AG08395 (cell line): ENCODE measurements around the gene SORCS1.
"Not testable (repeated sequence)": the region's sequence is repeated elsewhere in the genome, so short reads cannot be mapped to it uniquely, and the experiment has no call there.

Experiments
- DNase-seq: peaks from one replicate; pipeline ENCODE4 v3.0.0; 2012; ENCODE audit warnings: mixed read lengths, low spot score

Gene SORCS1

DNA sequence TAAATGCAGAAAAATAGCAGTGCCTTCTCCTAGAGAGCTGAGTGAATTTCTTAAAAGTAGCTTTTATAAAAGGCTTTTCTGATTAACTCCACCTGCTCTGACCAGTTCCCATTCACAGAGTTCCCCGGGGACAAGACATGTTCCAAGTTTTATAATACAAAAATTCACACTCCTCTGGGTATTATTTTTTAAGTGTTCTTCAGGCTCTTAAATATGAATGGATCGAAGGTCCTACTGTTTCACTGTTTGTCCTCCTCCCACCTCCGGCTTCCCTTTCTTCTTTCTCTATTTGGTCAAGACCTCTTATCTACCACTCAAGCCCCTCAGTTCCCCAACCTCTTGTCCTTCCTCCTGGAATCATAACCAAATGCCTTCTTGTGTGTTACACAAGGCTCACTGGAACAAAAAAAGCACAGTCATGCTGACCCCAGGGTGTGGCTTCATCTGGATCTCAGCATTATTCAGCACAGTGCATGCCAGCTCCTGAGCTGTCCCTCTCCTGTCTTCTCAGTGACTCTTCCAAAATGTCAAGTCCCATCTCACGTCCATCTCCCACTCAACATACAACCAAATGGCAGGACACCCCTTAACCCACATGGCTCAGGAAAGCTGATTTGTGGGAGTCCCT is 222.4 kb downstream of the SORCS1 start:
- no peak for DNase-seq

GRCh38 chr10:106941297-106942034 is 223.0 kb downstream of the SORCS1 start:
- no peak for DNase-seq

DNA sequence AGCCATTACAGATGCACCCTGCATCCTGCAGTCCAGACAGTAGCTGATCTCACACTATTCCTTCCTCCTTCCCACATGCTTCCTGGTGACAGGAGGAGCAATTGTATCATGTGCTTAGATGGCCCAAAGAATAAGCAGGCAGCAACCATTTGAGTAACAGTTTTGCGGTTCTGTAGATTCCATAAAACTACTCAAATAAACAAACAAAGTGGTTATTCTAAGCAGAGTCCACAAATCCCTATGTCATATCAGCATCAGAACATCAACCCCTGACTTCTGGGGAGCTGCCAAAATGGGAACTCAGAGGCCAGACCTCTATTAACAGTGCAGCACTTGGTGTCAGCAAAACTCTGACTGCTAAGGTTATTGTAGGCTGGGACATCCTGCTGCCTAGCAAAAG is 226.0 kb downstream of the SORCS1 start:
- DNase-seq, result no peak

GRCh38 chr10:106935978-106936451 is 228.5 kb downstream of the SORCS1 start:
- DNase-seq, result no peak

DNA sequence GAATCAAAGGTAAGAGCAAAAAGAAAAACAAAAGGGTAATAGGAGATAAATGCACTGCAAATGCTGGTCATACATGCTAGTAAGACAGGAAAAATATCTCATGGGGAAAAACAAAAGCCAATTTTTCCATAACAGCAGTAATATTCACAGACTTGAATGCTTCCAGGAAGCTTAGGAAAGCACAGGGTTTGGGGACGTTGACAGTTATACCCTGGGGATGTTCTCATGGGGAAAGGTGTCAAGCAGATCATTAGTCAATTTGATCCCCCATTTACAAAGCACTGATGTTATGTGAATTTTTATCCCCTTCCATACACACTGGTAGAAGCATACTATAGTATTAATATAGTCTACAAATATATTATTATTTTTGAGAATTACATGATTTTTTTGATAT is 232.7 kb downstream of the SORCS1 start:
- no peak for DNase-seq

DNA sequence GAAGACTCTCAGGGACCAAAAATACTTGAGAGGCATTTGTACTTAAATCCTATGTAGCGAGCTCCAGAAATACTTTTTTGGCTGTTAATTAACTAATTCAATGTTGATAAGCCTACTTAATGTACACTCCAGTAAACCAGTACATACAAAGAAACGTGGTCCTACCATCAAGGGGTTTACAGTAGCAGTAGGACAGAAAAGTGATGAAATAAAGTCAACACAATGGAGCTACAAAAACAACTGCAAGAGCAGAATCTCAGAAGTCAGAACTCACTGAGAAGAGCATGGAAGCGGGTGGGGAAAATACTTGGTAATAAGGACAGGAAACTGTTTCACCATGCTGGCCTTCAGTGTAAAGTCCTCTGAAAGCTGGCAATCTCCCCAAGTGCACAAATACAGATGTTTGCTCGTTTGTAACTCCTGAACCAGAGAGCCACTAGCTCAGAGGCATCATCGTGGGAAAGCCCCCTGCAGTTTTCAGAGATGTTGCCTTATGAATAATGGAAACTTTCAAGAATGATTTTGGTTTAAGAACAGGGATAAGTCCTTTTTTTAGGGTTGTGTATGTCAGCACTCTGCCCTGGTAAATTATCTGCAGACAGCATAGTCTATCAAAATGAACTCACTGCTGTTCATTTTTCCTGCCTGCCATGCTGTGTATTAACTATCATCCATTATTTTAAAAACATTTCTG is 233.2 kb downstream of the SORCS1 start:
- DNase-seq, result no peak

DNA sequence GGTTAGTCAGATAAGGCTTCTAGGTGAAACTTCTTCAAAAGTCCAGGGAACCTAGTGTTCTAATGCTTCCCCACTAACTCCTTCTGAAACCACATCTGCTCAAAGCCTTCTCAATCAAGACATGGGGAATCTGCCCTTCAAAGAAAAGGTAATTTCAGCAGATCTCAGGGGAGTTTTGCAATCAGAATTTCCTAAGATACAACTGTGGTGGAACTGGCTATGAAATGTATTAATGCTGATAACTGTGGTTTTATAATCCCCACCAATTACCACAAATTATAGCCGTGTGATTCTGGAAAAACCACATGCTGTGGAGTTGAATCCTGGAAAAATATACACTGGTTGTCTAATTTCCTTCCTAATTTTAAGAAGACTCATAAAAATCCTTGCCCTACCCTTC is 233.8 kb downstream of the SORCS1 start:
- no peak for DNase-seq

DNA sequence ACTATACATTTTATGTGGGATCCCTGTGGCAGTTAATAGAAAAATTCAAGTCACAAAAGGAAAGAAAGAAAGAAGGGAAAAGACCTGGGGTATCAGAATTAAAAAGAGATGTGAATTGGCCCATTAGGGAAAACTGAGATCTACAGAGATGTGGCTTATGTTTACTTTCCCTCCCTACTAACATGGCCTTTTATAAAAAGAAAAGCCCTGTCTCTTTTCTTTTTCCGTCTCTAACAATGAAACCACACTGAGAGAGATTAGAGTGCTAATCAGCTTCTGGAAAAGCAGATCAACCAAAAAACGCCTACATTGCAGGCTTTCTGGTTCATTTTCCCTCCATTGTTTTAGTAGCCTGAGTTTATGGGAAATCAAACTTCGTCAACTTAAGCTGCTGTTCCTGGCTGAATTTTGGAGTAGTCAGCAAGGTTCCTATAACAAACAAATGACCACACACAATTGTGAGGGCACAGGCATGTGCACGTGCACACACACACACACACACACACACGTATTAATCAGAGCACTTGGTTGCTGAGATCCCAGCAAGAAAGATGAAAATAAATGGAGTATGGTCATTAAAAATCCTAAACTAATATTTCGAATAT is 235.1 kb downstream of the SORCS1 start:
- DNase-seq, result no peak

- not testable (repeated sequence) for DNase-seq
Observed at GRCh38 chr10:106928151-106928550, 236.4 kb downstream of the SORCS1 start.

- no peak for DNase-seq
Observed at GRCh38 chr10:106925191-106925590, 239.3 kb downstream of the SORCS1 start.

- no peak for DNase-seq
Observed at GRCh38 chr10:106920538-106920937, 244.0 kb downstream of the SORCS1 start.

DNA sequence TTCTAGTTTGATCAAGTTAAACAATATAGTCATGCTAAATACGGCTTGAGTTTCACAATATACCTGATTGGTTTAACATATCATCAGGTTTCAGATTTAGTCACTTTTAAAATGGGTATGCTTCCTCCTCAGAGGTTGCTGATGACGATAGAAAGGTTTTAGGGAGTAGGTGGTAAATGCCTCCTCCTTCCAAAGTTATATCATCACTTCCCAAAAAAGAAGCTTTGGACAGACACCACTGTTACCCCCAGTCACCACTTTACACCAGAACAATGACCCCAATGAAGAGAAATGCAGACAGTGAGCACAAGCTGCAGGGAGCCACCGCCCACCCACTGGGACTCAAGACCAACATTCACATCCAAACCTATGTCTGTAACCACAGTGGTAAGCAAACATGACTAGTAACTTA is 244.6 kb downstream of the SORCS1 start:
- no peak for DNase-seq

GRCh38 chr10:106917452-106918055 is 247.0 kb downstream of the SORCS1 start:
- DNase-seq, result no peak

DNA sequence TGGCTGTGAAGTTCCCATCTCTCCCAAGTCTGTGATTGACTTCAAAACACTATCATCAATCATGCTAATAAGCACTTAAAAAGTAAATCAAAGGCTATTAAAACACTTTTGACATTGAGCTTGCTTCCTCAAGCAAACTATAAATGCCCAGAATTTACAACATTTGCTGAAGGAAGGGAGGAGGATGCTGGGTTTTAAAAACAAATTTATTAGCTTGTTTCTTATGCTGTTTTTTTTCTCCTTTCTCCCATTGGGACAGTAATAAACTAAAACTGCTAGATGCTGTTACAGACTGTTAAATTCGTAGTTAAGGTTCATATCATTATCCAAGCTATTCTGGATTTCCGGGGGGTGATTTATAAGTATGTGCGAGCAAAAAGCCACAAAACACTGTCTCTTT is 250.5 kb downstream of the SORCS1 start:
- DNase-seq, result no peak

DNA sequence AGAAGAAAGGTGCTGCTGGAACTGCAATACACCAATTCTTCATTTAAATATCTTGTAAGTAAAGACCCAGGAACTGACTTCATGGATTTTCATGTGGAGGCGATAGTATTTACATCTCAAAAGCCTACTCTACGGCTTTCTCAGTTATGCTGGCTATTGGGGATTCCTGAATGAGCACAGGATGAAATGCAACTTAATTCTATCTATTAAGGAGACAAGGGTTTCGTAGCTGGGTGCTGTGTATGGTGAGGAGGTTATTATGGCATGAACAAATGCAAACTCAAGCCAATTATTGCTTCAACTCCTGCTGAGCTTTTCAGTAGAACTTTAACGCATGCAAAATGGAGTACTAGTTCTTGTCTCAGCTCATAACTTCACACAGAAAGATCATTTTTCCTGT is 251.2 kb downstream of the SORCS1 start:
- DNase-seq, result no peak

DNA sequence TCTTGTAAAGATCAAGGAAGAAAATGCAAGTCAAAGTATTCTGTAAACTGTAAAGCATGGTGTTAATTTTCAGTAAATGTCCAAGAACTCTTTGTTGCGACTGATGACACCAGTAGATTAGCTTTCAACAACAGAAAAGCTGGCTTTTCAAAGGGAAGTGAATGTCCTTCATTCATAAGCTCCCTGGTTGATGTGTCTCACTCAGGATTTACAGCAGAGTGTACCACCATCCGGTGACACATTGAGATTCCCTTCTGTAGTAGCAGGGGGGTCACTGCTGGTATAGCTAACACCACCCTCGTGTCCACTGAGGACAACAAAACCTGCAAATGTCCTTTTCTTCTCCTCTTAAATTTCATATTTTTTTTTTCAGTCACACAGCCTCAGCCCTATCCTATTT is 253.4 kb downstream of the SORCS1 start:
- no peak for DNase-seq

DNA sequence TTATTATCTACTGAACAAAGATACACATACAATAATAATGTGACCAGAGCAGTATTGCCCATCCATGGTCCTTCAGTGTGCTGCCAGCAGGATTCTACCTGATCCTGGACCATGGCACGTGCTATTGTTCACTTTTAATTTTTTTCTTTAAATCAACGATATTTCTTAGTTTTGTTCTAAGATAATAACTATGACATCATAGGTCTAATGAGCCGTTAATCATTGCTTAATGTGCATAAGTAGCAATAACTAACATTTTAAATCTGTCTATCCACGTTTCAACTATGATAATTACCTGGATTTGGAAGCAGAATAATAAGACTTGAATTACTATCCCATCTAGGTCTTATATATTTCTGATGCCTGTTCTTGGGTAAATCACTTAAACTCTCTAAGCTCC is 253.8 kb downstream of the SORCS1 start:
- no peak for DNase-seq

DNA sequence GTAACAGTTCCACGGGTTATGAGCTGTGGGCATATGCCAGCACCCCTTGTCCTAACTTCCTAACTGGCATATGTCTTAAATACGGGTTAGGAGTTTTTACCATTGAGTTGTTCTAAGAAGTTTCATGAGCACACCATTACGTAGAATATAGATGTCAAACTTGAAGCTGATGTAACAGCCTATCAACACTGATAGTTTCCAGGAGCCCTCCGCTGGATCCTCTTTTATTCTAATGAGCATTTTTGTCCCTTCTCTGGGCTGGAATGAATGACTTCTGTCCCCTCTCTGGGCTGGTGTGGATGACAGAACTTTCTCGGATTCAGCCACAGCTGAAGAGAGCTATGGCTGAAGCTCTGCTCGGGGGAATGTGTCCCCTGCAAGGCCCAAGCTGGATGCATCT is 256.3 kb downstream of the SORCS1 start:
- no peak for DNase-seq

DNA sequence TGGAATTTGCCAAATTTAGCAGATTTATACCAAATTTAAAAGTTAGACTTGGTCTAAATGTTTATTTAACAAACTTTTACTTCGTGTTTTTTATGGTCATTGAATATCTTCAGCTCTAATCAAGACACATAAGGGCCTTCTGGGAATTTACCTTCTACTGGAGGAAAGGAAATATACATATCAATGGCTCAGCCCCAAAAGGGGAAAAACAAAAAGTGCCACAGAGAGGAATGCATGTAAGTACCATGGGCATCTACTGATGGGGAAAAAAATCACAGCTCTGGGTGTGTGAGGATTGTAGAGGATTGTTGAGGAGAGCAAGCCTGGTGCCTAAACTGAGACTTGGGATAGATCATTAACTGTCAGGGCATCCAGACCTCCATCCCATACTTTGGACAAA is 260.3 kb downstream of the SORCS1 start:
- no peak for DNase-seq

GRCh38 chr10:106903180-106903579 is 261.3 kb downstream of the SORCS1 start:
- DNase-seq, result no peak

DNA sequence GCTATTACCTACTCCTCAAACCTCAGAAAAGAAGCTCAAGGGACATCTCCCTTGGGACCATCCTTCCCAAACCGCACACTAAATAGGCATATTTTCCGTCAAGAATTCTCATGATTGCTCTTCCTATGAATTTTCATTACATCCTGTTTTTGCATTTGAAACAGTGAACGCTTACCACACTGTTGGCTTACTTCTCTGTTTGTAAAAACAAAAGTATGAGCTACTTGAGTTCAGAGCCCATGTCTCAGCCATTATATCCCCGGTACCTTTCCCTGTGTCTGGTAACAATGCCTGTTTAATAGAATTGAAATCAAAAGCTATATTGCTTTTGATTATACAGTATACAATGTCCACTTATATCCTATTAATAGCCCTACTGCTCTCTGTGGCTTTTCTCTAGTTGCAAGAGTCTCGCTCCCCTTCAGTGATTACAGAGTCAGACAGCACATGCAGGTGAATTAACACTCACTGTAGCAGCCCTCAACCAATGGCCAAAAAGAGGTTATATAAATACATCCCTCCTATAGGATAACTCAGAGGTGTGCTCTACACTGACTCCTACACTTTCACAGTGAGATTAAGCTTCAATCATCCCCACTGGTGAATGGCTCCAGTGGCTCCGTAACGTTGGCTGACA is 264.4 kb downstream of the SORCS1 start:
- no peak for DNase-seq

GRCh38 chr10:106898446-106898845 is 266.1 kb downstream of the SORCS1 start:
- DNase-seq, result no peak
